GM12891 (cell line): Measurements from ENCODE around the gene OAF.

Source experiments
- PAX5 ChIP-seq: IDR thresholded peaks from 2 replicates; pipeline ENCODE4 v1.6.1; 2011; ENCODE audit warnings: low read length, moderate library complexity, mild to moderate bottlenecking; ENCODE audit not compliant: insufficient read depth, severe bottlenecking
- POLR2A ChIP-seq: IDR thresholded peaks from 2 replicates; pipeline ENCODE4 v1.6.1; 2011; ENCODE audit warnings: low read depth, low read length, control low read depth
- POLR2AphosphoS5 ChIP-seq: IDR thresholded peaks from 2 replicates; pipeline ENCODE4 v1.6.1; 2011; ENCODE audit warnings: low read depth, low read length, control low read depth
- SPI1 ChIP-seq: IDR thresholded peaks from 2 replicates; pipeline ENCODE4 v1.6.1; 2011; ENCODE audit warnings: low read depth, low read length, control low read depth
- TAF1 ChIP-seq: IDR thresholded peaks from 2 replicates; pipeline ENCODE4 v1.6.1; 2011; ENCODE audit warnings: low read depth, low read length, control low read depth

DNA sequence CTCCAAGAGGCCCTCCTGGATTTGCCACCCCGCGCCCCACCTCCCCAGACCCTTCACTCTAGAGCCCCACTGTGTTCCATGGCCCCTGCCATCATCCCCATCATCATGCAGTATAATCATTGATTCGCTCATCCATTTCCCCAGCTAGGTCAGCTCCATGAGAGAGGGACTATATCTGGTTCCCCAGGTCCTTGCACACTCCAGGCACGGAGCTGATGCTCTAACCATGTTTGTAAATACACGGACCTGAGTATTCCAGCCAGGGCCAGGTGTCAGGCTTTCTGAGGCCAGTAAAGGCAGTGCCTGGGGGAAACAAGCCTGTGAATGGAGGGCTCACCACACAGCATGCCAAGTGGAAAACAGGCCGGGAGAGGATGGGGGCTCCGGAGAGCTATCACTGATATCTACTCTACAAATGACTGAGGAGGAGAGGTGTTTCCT, 27.1 kb upstream of the OAF start:
- TF ChIP-seq POLR2AphosphoS5 (no peak), TAF1 (no peak), POLR2A (no peak), PAX5 (no peak), SPI1 (no peak)
